NCI-H2107 treated with DMSO at 0.1 percent for 48 hours (cell line): ENCODE data around the gene LSP1.

Experiments used
- DNase-seq: peaks from one replicate; lab custom pipeline; 2025; ENCODE audit not compliant: unreplicated experiment; lab: John Stamatoyannopoulos, UW

Gene LSP1

GRCh38 chr11:1926156-1927025, 73.5 kb downstream of the LSP1 start:
- DNase-seq, result no peak

GRCh38 chr11:1927026-1927847, 74.4 kb downstream of the LSP1 start:
- no peak for DNase-seq

- no peak for DNase-seq
Measured at GRCh38 chr11:1927848-1928469, 75.1 kb downstream of the LSP1 start.

- DNase-seq, result no peak
Measured at GRCh38 chr11:1928470-1928890, 75.6 kb downstream of the LSP1 start.

GRCh38 chr11:1928891-1929541, 76.1 kb downstream of the LSP1 start:
- no peak for DNase-seq

GRCh38 chr11:1929621-1930461, 77.0 kb downstream of the LSP1 start:
- DNase-seq, result no peak

GRCh38 chr11:1930462-1930830, 77.6 kb downstream of the LSP1 start:
- DNase-seq, result no peak

GRCh38 chr11:1931341-1932104, 78.6 kb downstream of the LSP1 start:
- no peak for DNase-seq

GRCh38 chr11:1932105-1932480, 79.2 kb downstream of the LSP1 start:
- no peak for DNase-seq

- no peak for DNase-seq
Measured at GRCh38 chr11:1932681-1933080, 79.8 kb downstream of the LSP1 start.

GRCh38 chr11:1933416-1934334, 80.8 kb downstream of the LSP1 start:
- DNase-seq, result no peak

- no peak for DNase-seq
Measured at GRCh38 chr11:1934335-1935155, 81.7 kb downstream of the LSP1 start.

GRCh38 chr11:1935156-1936071, 82.5 kb downstream of the LSP1 start:
- no peak for DNase-seq

- DNase-seq, result no peak
Measured at GRCh38 chr11:1936072-1936780, 83.3 kb downstream of the LSP1 start.

- DNase-seq, result no peak
Measured at GRCh38 chr11:1936781-1937615, 84.1 kb downstream of the LSP1 start.
